ENCODE results near the gene GIT2.
"Not testable (repeated sequence)": the region's sequence is repeated elsewhere in the genome, so short reads cannot be mapped to it uniquely, and the experiment has no call there.

GIT2 gene

GRCh38 chr12:109946505-109946904 is 49.7 kb downstream of the GIT2 start:
- no peak for DNase-seq (ENCODE audit: low spot score)

DNA sequence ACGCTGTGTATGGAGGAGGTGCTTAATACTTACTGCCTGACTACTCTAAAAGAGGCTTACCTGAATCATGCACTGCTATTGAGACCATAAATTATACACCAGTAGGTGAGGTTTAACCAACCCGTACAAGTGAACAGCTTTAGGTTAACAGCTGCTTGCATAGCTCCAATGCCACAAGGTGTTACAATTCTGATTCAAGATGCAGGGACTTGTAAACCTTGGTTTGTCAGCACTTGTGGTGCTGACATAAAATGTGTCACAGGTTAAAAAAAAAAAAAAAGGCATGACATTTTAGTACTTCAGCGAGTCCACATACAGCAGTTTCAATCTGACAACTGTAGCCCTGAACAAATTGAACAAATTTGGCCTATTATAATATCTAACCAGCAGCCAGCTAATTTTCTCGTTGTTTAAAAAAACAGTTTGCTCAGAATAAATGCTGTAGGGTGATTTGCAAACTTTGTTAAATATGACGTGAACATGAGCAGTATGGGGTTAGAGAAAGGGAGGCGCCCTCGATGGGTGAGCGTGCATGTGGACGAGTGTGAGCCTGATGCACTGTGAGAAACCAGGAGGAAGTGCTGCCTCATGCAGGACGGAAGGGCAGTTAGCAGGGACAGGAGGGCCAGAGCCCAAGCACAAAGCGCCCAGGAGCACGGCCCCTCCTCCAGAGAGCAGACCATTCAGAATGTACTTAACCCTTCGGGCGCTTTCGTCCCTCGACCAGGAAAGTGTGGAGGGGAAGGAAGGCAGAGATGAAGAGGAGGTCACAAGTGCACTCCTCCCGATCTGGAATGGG is 51.4 kb downstream of the GIT2 start:
- no peak for DNase-seq (ENCODE audit: low spot score)

GRCh38 chr12:109943811-109944210 is 52.4 kb downstream of the GIT2 start:
- DNase-seq (ENCODE audit: low spot score), result no peak

DNA sequence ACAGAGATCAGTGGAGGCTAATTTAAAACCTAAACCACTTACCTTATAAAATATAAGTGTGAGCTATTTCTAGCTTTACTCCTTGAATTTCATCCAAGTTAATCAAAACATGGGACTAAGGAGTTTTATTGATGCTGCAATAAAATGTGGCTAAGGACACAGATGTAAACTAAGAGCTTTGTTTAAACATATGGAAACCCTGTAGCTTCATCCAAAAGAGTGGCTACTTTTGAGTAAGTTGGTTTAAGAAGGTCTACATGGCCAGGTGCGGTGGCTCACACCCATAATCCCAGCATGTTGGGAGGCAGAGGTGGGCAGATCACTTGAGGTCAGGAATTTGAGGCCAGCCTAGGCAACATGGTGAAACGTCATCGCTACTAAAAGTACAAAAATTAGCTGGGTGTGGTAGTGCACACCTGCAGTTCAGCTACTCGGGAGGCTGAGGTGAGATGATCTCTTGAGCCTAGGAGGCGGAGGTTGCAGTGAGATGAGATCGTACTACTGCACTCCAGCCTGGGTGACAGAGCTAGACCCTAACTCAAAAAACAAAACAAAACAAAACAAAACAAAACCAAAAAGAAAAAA is 55.7 kb downstream of the GIT2 start:
- DNase-seq (ENCODE audit: low spot score), result no peak

- no peak for DNase-seq (ENCODE audit: low spot score)
Observed at GRCh38 chr12:109939504-109939903, 56.7 kb downstream of the GIT2 start.

- DNase-seq (ENCODE audit: low spot score), result no peak
Observed at GRCh38 chr12:109938947-109939346, 57.2 kb downstream of the GIT2 start.

DNA sequence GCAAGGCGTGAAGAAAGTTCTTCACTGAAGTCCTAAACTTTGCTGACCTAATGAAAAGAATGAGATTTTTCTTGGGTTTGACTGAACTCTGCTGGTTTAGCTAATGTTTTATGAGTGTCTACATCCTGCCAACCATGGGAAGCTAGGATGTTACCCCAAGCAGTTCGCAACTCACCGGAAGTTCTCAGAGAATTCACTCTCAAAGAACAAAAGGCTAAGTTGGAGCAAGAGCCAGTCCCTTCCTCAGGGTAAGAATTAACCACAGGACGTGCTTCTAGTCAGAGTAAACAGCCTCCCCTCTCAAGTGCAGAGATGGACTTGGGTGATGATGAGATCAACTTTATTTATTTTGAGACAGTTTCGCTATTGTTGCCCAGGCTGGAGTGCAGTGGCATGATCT is 58.8 kb downstream of the GIT2 start:
- no peak for DNase-seq (ENCODE audit: low spot score)

- peak; percentile 19 for DNase-seq (ENCODE audit: low spot score)
Observed at GRCh38 chr12:109934026-109934425, 62.1 kb downstream of the GIT2 start.

- no peak for DNase-seq (ENCODE audit: low spot score)
Observed at GRCh38 chr12:109932878-109933503, 63.2 kb downstream of the GIT2 start.

GRCh38 chr12:109931143-109931542 is 65.0 kb downstream of the GIT2 start:
- DNase-seq (ENCODE audit: low spot score), result no peak

DNA sequence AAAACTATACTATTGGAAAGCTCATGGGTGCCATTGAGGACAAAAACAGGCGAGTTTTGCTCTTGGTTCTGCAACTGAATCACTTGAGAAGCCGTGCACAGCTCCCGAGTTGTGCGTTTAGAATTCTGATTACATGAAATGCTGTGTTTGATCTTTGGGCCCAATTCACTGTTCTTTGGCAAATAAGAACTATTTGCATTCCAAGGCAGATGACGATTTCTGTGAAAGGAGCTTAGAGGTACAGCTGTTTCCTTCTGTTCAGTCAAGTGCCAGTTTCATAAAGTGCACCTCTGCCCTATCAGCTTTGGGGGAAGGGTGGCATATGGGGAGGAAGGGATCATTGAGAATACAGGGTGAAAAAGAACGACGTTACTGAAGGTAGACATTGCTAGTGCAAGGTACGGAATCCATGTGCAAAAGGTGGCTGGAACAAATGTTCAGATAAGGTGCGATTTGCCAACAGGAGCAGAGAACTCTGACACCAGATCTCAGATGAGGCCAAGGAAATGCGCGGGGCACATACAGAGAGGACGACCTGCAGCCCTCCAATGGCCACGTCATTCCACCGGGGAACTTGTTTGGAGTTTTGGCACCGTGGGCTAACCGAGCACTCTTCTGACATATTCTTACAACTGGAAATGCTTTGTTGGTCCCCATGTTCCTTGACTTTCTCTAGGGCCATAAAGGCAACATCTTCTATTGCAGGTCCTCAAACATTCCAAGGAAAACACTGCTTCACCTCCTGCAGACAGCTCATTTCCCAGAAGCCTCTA is 66.0 kb downstream of the GIT2 start:
- DNase-seq (ENCODE audit: low spot score), result no peak

DNA sequence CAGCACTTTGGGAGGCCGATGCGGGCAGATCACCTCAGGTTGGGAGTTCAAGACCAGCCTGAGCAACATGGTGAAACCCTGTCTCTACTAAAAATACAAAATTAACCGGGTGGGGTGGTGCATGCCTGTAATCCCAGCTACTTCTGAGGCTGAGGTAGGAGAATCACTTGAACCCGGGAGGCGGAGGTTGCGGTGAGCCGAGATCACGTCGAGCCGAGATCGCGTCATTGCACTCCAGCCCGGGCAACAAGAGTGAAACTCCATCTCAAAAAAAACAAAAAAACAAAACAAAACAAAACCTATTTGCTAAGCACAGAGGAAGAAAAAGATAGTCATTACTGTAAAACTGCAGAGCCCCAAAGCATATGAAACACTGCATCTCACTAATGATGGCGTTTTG is 66.8 kb downstream of the GIT2 start:
- DNase-seq (ENCODE audit: low spot score), result not testable (repeated sequence)

GRCh38 chr12:109928058-109928656 is 68.0 kb downstream of the GIT2 start:
- no peak for DNase-seq (ENCODE audit: low spot score)

GRCh38 chr12:109927622-109928021 is 68.5 kb downstream of the GIT2 start:
- peak; percentile 42 for DNase-seq (ENCODE audit: low spot score)

GRCh38 chr12:109926488-109927210 is 69.5 kb downstream of the GIT2 start:
- no peak for DNase-seq (ENCODE audit: low spot score)

- DNase-seq (ENCODE audit: low spot score), result no peak
Observed at GRCh38 chr12:109926016-109926415, 70.2 kb downstream of the GIT2 start.

GRCh38 chr12:109925185-109925840 is 70.9 kb downstream of the GIT2 start:
- no peak for DNase-seq (ENCODE audit: low spot score)

DNA sequence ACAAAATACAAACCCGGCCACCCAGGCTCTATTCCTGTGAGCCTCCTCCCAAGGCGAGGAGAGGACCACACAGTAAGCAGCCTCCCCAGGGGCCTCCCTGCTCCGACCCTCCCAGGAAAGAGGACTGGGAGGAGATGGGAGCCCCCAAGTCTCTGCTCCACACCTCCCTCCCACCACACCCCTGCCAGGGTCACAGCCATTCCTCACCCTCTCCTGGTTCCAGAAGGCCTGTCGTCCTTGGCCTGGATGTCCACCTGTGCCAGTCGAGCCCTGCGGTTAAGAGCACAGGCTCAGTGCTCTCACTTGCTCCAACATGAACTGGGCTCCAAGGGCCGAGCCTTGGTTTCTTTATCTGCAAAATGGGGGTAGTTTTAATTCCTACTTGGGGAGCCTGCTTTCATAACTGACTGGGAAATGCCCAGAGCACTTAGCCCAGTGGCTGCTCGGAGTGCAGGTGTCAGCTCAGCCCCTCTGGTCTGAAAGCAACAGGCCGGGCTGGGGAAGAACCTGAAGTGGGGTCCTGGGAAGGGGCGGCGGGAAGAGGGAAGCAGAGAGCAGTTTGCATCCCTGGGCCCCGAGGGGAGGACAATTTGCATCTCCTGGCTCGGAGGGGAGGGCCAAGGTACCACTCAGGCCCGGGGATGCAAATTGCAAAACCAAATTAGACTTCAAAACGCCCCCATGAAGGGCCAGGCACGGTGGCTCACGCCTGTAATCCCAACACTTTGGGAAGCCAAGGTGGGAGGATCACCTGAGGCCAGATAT is 72.5 kb downstream of the GIT2 start:
- DNase-seq (ENCODE audit: low spot score), result no peak

DNA sequence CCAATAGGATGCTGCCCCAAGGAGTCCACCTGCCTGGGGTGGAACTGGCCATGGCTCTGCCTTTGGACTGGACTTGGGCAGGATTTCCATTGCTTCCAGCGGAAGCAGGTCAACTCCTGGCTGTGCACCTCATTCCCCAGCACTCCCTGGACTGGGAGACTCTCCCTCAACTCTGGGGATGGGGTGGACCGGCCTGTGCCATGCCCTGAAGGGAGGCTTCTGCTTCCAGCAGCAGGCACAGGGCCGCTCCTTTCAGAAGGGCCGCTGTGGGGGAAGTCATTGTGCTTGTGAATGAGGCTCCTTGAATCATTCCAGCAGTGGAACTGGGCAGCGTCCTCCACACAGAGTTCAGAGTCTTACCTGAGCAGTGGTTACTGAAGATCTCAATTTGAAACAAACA is 73.1 kb downstream of the GIT2 start:
- DNase-seq (ENCODE audit: low spot score), result no peak

DNA sequence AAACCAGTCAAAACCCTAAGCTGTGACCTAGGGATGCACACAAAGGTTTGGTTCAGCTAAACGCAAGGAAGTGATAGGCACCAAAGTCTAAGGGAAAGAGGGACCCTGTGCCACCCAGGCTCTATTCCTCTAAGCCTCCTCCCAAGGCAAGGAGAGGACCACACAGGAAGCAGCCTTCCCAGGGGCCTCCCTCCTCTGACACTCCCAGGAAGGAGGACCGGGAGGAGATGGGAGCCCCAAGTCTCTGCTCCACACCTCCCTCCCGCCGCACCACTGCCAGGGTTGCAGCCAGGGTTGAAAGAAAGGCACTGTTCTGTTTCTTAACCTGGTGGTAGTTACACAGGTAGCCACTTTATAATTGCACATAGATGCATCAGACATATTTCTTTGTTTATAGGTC is 74.2 kb downstream of the GIT2 start:
- no peak for DNase-seq (ENCODE audit: low spot score)

Data from CD4-positive, alpha-beta T cell treated with Interleukin-15 for 4 hours (primary cell).